ENCODE results near the gene C3orf52.

DNA sequence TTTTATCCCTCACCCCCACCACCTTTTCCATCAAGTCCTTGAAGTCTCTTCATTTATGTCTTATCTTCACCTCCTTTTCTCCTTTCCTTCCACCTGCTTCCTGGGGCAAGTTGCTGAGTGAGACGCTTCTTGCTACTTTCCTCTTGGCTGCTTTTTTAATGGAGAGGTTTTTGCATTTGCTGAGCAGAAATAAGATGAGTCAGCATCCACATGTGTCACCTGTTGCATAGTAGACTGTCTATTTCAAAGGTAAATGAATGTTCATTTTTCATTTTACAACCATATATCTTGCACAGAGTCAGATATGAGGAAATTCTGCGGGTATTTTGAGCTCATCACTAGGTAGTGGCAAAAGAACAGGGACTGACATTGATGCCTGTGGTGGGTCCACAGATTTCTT lies 18.6 kb downstream of the C3orf52 start:
- no peak for TF ChIP-seq POLR2A (IDR thresholded peaks at IDR 0.05)
- TF ChIP-seq, protein P1, sequence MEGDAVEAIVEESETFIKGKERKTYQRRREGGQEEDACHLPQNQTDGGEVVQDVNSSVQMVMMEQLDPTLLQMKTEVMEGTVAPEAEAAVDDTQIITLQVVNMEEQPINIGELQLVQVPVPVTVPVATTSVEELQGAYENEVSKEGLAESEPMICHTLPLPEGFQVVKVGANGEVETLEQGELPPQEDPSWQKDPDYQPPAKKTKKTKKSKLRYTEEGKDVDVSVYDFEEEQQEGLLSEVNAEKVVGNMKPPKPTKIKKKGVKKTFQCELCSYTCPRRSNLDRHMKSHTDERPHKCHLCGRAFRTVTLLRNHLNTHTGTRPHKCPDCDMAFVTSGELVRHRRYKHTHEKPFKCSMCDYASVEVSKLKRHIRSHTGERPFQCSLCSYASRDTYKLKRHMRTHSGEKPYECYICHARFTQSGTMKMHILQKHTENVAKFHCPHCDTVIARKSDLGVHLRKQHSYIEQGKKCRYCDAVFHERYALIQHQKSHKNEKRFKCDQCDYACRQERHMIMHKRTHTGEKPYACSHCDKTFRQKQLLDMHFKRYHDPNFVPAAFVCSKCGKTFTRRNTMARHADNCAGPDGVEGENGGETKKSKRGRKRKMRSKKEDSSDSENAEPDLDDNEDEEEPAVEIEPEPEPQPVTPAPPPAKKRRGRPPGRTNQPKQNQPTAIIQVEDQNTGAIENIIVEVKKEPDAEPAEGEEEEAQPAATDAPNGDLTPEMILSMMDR (IDR thresholded peaks at IDR 0.05) = no peak
